Measurements from ENCODE around the gene EAF1.

EAF1 gene

DNA sequence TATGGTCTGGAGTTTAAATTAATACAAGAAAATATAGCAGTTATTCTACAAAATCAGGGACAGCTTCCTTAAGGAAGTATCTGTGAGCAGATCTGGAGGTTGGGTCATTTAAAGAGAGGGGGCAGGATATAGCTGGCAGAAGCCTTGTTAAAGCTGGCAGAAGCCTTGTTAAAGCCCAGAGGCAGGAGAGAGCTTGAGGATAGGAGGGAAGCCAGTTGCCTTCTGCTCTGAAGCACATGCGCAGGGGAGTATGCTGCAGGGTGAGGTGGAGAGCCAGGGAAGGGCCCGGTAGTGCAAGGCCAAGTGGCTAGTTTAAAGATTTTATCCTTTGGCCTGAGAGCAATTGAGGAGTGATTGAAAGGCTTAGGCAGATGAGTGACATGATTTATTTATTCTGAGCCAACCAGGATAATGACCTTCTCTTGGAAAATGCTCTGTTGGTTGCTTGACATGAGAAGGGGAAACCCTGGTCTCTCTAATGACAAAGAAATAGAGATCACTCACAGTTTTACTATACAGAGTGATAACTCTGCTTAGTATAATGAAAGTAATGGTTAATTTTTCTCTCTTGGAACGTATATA is 3.9 kb downstream of the EAF1 start:
- H3K27me3 Mint-ChIP-seq = no peaks in the 10 kb centered on the region
- H3K4me3 Mint-ChIP-seq = peak overlapping the region; percentile 32
- no peaks in the 10 kb centered on the region for H3K9me3 Mint-ChIP-seq (ENCODE audit: low read depth)
- peak overlapping the region; percentile 0 for H3K27ac Mint-ChIP-seq
- H3K36me3 Mint-ChIP-seq = peaks cover 7% of the 10 kb centered on the region
- H3K4me1 Mint-ChIP-seq (ENCODE audit: low read depth) = peaks cover 46% of the 10 kb centered on the region

DNA sequence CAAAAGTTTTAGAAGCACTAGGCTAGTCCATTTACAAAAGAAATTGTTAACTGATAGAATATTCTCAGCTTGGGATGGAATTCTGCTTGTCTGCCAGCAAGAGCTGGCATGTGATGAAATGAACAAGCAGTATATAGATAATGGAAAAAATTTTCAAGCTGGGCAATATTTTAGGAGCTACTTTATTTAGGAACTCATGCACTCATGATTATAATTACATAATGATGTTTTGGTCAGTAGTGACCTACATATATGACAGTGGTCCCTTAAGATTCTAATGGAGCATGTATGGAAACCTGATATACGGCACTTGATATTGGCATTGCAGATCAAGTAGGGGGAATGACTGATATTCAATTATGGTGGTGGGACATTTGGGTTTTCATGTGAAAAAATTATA is 6.1 kb downstream of the EAF1 start:
- peaks cover 7% of the 10 kb centered on the region for H3K36me3 Mint-ChIP-seq
- H3K27me3 Mint-ChIP-seq = no peaks in the 10 kb centered on the region
- H3K9me3 Mint-ChIP-seq (ENCODE audit: low read depth) = no peaks in the 10 kb centered on the region
- H3K4me3 Mint-ChIP-seq = no peak overlapping the region
- H3K4me1 Mint-ChIP-seq (ENCODE audit: low read depth) = peaks cover 36% of the 10 kb centered on the region
- H3K27ac Mint-ChIP-seq = no peak overlapping the region

DNA sequence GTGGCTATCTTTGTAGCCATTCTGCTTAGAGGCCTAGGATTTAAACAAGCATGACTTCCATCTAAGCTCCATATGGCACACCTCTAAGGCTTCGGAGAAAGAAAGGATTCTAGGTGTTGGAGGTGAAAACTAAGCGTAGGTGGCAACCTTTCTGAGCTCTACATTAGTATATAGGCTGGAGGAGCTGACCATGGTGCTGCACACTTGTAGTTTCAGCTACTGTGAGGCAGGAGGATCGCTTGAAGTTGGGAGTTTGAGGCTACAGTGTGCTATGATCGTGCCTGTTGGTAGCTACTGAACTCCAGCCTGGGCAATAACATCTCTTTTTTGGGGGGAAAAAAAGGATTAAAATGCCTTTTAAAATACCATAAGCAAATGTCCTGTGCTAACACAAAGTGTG is 7.4 kb downstream of the EAF1 start:
- Mint-ChIP-seq H3K27ac (no peak overlapping the region), H3K4me3 (no peak overlapping the region), H3K27me3 (no peaks in the 10 kb centered on the region), H3K9me3 (ENCODE audit: low read depth) (no peaks in the 10 kb centered on the region), H3K36me3 (peaks cover 7% of the 10 kb centered on the region), H3K4me1 (ENCODE audit: low read depth) (peaks cover 23% of the 10 kb centered on the region)

- Mint-ChIP-seq H3K27ac (no peak overlapping the region), H3K4me3 (no peak overlapping the region), H3K4me1 (ENCODE audit: low read depth) (peaks cover 16% of the 10 kb centered on the region), H3K9me3 (ENCODE audit: low read depth) (no peaks in the 10 kb centered on the region), H3K36me3 (peaks cover 9% of the 10 kb centered on the region), H3K27me3 (no peaks in the 10 kb centered on the region)
Measured at GRCh38 chr3:15436246-15436645, 8.8 kb downstream of the EAF1 start.

DNA sequence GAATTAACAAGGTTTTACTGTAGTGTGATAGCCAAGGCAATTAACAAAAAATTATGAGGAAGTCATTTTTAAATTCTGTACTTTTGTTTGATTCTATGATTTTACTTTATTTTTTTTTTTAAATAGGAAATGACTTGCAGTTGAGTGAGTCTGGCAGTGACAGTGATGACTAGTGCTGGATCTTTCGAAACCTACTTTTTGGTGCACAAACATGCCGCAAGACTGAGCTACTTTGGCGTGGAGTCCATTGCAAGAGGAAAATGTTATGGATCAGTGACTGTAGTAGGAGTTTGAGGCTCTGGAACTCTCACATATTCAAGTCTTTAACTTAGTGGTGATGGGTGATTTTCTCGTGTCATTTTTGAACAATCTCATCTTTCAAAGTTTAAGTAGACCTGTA is 11.6 kb downstream of the EAF1 start:
- H3K9me3 Mint-ChIP-seq (ENCODE audit: low read depth) = no peaks in the 10 kb centered on the region
- peaks cover 7% of the 10 kb centered on the region for H3K4me1 Mint-ChIP-seq (ENCODE audit: low read depth)

GRCh38 chr3:15439476-15439875 is 12.1 kb downstream of the EAF1 start:
- Mint-ChIP-seq H3K4me3 (no peak overlapping the region), H3K27ac (no peak overlapping the region), H3K36me3 (peaks cover 8% of the 10 kb centered on the region), H3K27me3 (no peaks in the 10 kb centered on the region), H3K4me1 (ENCODE audit: low read depth) (peaks cover 7% of the 10 kb centered on the region), H3K9me3 (ENCODE audit: low read depth) (no peaks in the 10 kb centered on the region)

More for the DNA sequence above, 11.6 kb downstream of the EAF1 start:
- Mint-ChIP-seq H3K27ac (no peak overlapping the region), H3K36me3 (peaks cover 8% of the 10 kb centered on the region), H3K27me3 (no peaks in the 10 kb centered on the region), H3K4me3 (no peak overlapping the region)

DNA sequence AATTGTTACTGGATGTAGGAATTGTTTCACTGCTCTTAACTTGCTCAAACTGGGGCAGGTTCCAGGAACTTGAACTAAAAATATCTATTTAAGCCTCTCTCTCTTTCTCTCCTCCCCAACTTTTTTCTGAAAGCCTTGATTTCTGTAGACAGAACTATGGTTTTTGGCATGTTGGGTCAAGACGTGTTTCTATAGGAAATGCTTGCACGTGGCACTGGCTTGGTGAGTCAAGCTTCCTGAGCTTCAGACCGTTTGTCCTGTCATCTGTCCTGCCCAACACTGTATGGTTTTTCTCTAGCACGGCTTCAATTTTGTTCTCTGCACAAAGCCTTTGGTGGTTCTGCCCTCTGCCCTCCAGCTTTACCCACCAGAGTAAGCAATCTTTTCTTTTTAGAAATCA is 13.5 kb downstream of the EAF1 start:
- peaks cover 3% of the 10 kb centered on the region for H3K4me1 Mint-ChIP-seq (ENCODE audit: low read depth)
- H3K27ac Mint-ChIP-seq = no peak overlapping the region
- peaks cover 8% of the 10 kb centered on the region for H3K36me3 Mint-ChIP-seq
- H3K4me3 Mint-ChIP-seq = no peak overlapping the region
- no peaks in the 10 kb centered on the region for H3K9me3 Mint-ChIP-seq (ENCODE audit: low read depth)
- H3K27me3 Mint-ChIP-seq = no peaks in the 10 kb centered on the region

GRCh38 chr3:15443826-15444524 is 16.6 kb downstream of the EAF1 start:
- Mint-ChIP-seq H3K4me1 (ENCODE audit: low read depth) (peaks cover 3% of the 10 kb centered on the region), H3K36me3 (peaks cover 6% of the 10 kb centered on the region), H3K27me3 (no peaks in the 10 kb centered on the region), H3K4me3 (no peak overlapping the region), H3K9me3 (ENCODE audit: low read depth) (no peaks in the 10 kb centered on the region), H3K27ac (no peak overlapping the region)

DNA sequence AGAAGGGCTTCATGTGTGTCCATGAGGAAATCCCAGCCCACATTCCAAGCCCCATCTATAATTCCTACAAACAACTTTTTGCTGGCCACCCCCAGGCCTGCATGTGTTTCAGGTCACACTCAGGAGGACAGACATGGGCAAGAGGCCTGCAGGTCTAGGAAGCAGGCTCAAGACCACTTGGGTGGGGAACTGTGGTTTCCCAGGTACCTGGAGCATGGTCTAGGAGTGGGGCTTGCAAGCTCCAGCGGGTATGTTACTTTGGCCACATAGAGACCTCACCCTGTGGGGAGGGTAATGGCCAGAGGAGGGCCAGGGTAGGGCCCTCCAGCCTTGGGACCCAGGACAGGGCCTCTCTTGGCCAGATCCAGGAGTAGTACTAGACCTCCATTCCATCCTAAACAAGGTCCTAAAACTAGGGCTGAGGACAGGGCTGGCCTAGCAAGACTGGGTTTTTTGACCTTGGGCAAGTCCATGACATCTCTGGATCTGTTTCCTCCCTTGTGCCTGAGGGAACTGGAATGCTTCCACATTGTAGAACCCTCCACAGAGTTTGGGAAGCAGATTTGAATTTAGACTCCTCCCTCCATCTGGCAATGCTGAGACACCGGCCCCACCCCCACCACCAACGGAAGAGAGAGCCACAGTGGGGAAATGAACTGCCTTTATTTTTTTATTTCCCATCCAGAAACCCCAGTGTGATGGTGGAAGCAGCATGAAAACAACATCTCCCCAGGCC is 22.3 kb downstream of the EAF1 start:
- no peaks in the 10 kb centered on the region for H3K9me3 Mint-ChIP-seq (ENCODE audit: low read depth)
- no peak overlapping the region for H3K27ac Mint-ChIP-seq
- H3K4me3 Mint-ChIP-seq = no peak overlapping the region
- H3K36me3 Mint-ChIP-seq = peaks cover 5% of the 10 kb centered on the region
- no peaks in the 10 kb centered on the region for H3K4me1 Mint-ChIP-seq (ENCODE audit: low read depth)
- H3K27me3 Mint-ChIP-seq = no peaks in the 10 kb centered on the region

DNA sequence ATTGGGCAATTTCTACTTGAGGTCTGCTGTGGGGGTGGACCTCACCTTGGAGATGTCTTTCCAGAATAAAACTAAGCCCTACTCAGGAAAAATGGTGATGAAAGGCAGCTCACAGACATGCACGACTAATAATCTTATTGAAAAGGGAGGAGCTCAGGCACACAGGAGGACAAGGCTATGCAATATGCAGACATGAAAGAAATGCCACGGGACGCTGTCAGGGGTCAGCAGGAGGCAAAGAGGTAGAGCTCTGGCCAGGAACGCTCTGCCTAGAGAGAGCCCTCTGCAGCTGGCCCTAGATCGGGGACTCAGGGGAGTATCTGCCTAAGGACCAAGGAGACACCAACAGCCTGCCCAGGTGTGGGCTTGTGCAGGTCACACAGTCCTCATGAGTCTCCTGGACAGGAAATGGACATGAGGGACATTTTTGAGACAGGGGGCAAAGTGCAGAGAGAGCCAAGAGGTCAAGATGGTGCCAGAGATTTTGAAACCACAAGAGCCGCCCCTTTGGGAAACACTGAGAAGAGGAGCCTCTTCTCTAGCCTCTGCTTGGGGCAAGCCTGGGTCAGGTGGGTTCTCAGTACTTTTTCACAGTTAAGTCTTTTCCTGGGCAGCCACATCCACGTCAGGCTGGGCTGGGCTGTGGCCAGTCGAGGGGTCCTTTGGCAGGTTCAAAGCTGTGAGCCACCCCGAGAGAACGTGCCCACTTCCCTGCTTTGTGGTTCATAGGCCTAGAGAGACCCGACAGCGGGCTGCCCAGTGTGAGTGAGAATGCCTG is 23.2 kb downstream of the EAF1 start:
- Mint-ChIP-seq H3K4me1 (ENCODE audit: low read depth) (no peaks in the 10 kb centered on the region), H3K4me3 (no peak overlapping the region), H3K27ac (no peak overlapping the region), H3K36me3 (peaks cover 5% of the 10 kb centered on the region), H3K9me3 (ENCODE audit: low read depth) (no peaks in the 10 kb centered on the region), H3K27me3 (no peaks in the 10 kb centered on the region)

- Mint-ChIP-seq H3K4me3 (no peak overlapping the region), H3K36me3 (peaks cover 5% of the 10 kb centered on the region), H3K9me3 (ENCODE audit: low read depth) (no peaks in the 10 kb centered on the region), H3K27ac (no peak overlapping the region), H3K4me1 (ENCODE audit: low read depth) (no peaks in the 10 kb centered on the region), H3K27me3 (no peaks in the 10 kb centered on the region)
Measured at GRCh38 chr3:15451216-15452113, 24.1 kb downstream of the EAF1 start.

GRCh38 chr3:15452156-15452555 is 24.8 kb downstream of the EAF1 start:
- Mint-ChIP-seq H3K36me3 (peaks cover 5% of the 10 kb centered on the region), H3K4me1 (ENCODE audit: low read depth) (no peaks in the 10 kb centered on the region), H3K4me3 (no peak overlapping the region), H3K27me3 (no peaks in the 10 kb centered on the region), H3K27ac (no peak overlapping the region), H3K9me3 (ENCODE audit: low read depth) (no peaks in the 10 kb centered on the region)

- Mint-ChIP-seq H3K9me3 (ENCODE audit: low read depth) (no peaks in the 10 kb centered on the region), H3K36me3 (peaks cover 5% of the 10 kb centered on the region), H3K4me3 (no peak overlapping the region), H3K27ac (no peak overlapping the region), H3K4me1 (ENCODE audit: low read depth) (no peaks in the 10 kb centered on the region), H3K27me3 (no peaks in the 10 kb centered on the region)
Measured at GRCh38 chr3:15452961-15453360, 25.6 kb downstream of the EAF1 start.

DNA sequence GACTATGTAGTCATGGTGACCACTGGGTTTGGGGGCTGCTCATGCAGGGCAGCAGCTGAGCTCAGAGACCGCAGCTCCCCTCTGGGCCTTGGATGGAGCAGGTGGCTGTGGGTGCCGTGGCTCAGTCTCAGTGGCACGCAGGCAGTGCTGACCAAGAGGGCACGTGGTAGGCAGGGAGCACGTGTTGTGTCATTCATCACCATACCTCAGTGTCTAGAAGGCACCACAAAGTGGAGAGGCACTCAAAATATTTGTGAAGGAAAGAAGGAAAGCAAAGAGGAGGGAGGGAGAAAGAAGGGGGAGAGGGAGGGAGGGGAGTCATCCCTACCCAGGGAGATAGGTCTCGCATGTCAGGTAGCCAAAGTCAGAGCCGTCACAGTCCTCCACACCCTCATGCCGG is 26.1 kb downstream of the EAF1 start:
- Mint-ChIP-seq H3K27me3 (no peaks in the 10 kb centered on the region), H3K27ac (no peak overlapping the region), H3K9me3 (ENCODE audit: low read depth) (peaks cover 4% of the 10 kb centered on the region), H3K4me1 (ENCODE audit: low read depth) (no peaks in the 10 kb centered on the region), H3K4me3 (no peak overlapping the region), H3K36me3 (peaks cover 9% of the 10 kb centered on the region)

Data from activated naive CD8-positive, alpha-beta T cell (primary cell).